Neural cell (in vitro differentiated cells): Measurements from ENCODE around the gene TPSD1. TPM values are rescaled to one million over a fixed set of nuclear protein-coding genes. Genes with fewer than 3 reads are reported as not detected.

Source experiments
- H2AFZ ChIP-seq: fragments of 200-600, 300-800 bp; sonication (generic), shearing (Covaris generic); 2 replicates; pipeline ENCODE4 v1.6.0; 2014; ENCODE audit warnings: low read depth, mild to moderate bottlenecking, antibody characterized with exemption, low read length, moderate library complexity
- H3F3A ChIP-seq: fragments of 200-600 bp; shearing (Covaris generic); 2 replicates; pipeline ENCODE4 v1.6.1; 2016; ENCODE audit warnings: mild to moderate bottlenecking, moderate library complexity, mixed read lengths, antibody characterized with exemption, low read length; ENCODE audit not compliant: insufficient read depth, poor library complexity, severe bottlenecking
- H3K27ac ChIP-seq: fragments of 200-600, 300-800 bp; sonication (generic), shearing (Covaris generic); 2 replicates; pipeline ENCODE4 v1.5.1; 2014; ENCODE audit warnings: mild to moderate bottlenecking, low read length, moderate library complexity
- H3K27me3 ChIP-seq: fragments of 300-800, 200-600 bp; sonication (generic), shearing (Covaris generic); 2 replicates; pipeline ENCODE4 v1.6.0; 2014; ENCODE audit warnings: mild to moderate bottlenecking, low read depth, low read length, moderate library complexity; ENCODE audit not compliant: insufficient read depth
- H3K36me3 ChIP-seq: fragments of 300-800, 200-600 bp; sonication (generic), shearing (Covaris generic); 2 replicates; pipeline ENCODE4 v1.5.1; 2014; ENCODE audit warnings: mild to moderate bottlenecking, antibody characterized with exemption, low read length, moderate library complexity; ENCODE audit not compliant: insufficient read depth
- H3K4me2 ChIP-seq: fragments of 300-800, 200-600 bp; sonication (generic), shearing (Covaris generic); 2 replicates; pipeline ENCODE4 v1.6.0; 2014; ENCODE audit warnings: mild to moderate bottlenecking, low read length
- H3K4me3 ChIP-seq: fragments of 300-800, 200-600 bp; sonication (generic), shearing (Covaris generic); 2 replicates; pipeline ENCODE4 v1.5.1; 2014; ENCODE audit warnings: mild to moderate bottlenecking, low read length, moderate library complexity
- H3K79me2 ChIP-seq: fragments of 200-600 bp; shearing (Covaris generic); replicated peaks from 2 replicates; pipeline ENCODE4 v1.6.0; 2014; ENCODE audit warnings: mild to moderate bottlenecking, low read length, moderate library complexity; ENCODE audit not compliant: insufficient read depth
- H3K9ac ChIP-seq: fragments of 300-800, 200-600 bp; sonication (generic), shearing (Covaris generic); 2 replicates; pipeline ENCODE4 v1.6.1; 2016; ENCODE audit warnings: mild to moderate bottlenecking, low read length, mixed read lengths
- H3K9me2 ChIP-seq: fragments of 200-600 bp; shearing (Covaris generic); 2 replicates; pipeline ENCODE4 v1.6.1; 2016; ENCODE audit warnings: mild to moderate bottlenecking, low read length, mixed read lengths; ENCODE audit not compliant: insufficient read depth
- H3K9me3 ChIP-seq: fragments of 200-600, 300-800 bp; sonication (generic), shearing (Covaris generic); 2 replicates; pipeline ENCODE4 v1.6.1; 2016; ENCODE audit warnings: mild to moderate bottlenecking, mixed run types, low read length, moderate library complexity, mixed read lengths
- H4K20me1 ChIP-seq: fragments of 200-600 bp; shearing (Covaris generic); 2 replicates; pipeline ENCODE4 v1.6.1; 2016; ENCODE audit warnings: mild to moderate bottlenecking, mixed run types; ENCODE audit not compliant: insufficient read depth
- CTCF ChIP-seq: fragments of 450-650 bp; IDR thresholded peaks from 2 replicates; pipeline ENCODE4 v1.5.1; 2014; ENCODE audit warnings: antibody characterized with exemption, mild to moderate bottlenecking, moderate library complexity; ENCODE audit not compliant: poor library complexity, severe bottlenecking
- EP300 ChIP-seq: fragments of 450-650 bp; conservative IDR thresholded peaks from 2 replicates; pipeline ENCODE4 v1.6.1; 2014; ENCODE audit warnings: antibody characterized with exemption, mild to moderate bottlenecking, moderate library complexity; ENCODE audit not compliant: poor library complexity, severe bottlenecking
- EZH2 ChIP-seq: fragments of 200-600, 300-800 bp; shearing (Covaris generic), sonication (generic); IDR thresholded peaks from 2 replicates; pipeline ENCODE4 v1.6.1; 2014; ENCODE audit warnings: antibody characterized with exemption, low read length, borderline replicate concordance, mild to moderate bottlenecking; ENCODE audit not compliant: insufficient read depth, poor library complexity, severe bottlenecking
- MXI1 ChIP-seq: fragments of 450-650 bp; conservative IDR thresholded peaks from 2 replicates; pipeline ENCODE4 v1.6.1; 2014; ENCODE audit warnings: antibody characterized with exemption, mild to moderate bottlenecking; ENCODE audit not compliant: poor library complexity, severe bottlenecking
- POLR2AphosphoS5 ChIP-seq: IDR thresholded peaks from 2 replicates; pipeline ENCODE4 v1.6.1; 2012
- RAD21 ChIP-seq: fragments of 450-650 bp; conservative IDR thresholded peaks from 2 replicates; pipeline ENCODE4 v1.6.1; 2014; ENCODE audit warnings: antibody characterized with exemption, mild to moderate bottlenecking, moderate library complexity
- REST ChIP-seq: IDR thresholded peaks from 2 replicates; pipeline ENCODE4 v1.6.1; 2012; ENCODE audit warnings: borderline replicate concordance
- SMC3 ChIP-seq: fragments of 450-650 bp; conservative IDR thresholded peaks from 2 replicates; pipeline ENCODE4 v1.6.1; 2014; ENCODE audit warnings: antibody characterized with exemption, mild to moderate bottlenecking, moderate library complexity; ENCODE audit not compliant: poor library complexity
- TAF1 ChIP-seq: IDR thresholded peaks from 2 replicates; pipeline ENCODE4 v1.6.1; 2012; ENCODE audit warnings: low read depth
- polyA plus RNA-seq: library from polyadenylated mRNA; depleted of rRNA; stranded (reverse); fragments of >200 nt; gene quantifications from 2 replicates; pipeline ENCODE4 v1.2.3, GENCODE V29; 2014

TPSD1 gene
- polyA plus RNA-seq, 1 donor from 2014 or later: not detected

- H3K27me3 ChIP-seq: no peaks in the 10 kb centered on the region
- H3K79me2 ChIP-seq: no peaks in the 10 kb centered on the region
- H3K36me3 ChIP-seq: no peaks in the 10 kb centered on the region
- no peak overlapping the region for H3K27ac ChIP-seq
- no peak for TF ChIP-seq TAF1
- no peak for TF ChIP-seq POLR2AphosphoS5
- no peak for TF ChIP-seq CTCF
- no peak for TF ChIP-seq EP300
- TF ChIP-seq RAD21: no peak
- TF ChIP-seq REST: no peak
- TF ChIP-seq MXI1: no peak
- TF ChIP-seq SMC3: no peak
- no peak for TF ChIP-seq EZH2
- no peaks in the 10 kb centered on the region for H3K9me2 ChIP-seq
- H3K9ac ChIP-seq: no peak overlapping the region
- H3K4me3 ChIP-seq: no peak overlapping the region
- no peak overlapping the region for H3K4me2 ChIP-seq
- no peak overlapping the region for H2AFZ ChIP-seq
- H3F3A ChIP-seq: no peaks in the 10 kb centered on the region
- H3K9me3 ChIP-seq: no peaks in the 10 kb centered on the region
- no peaks in the 10 kb centered on the region for H4K20me1 ChIP-seq
These were observed 28.2 kb downstream of the TPSD1 start for GRCh38 chr16:1283996-1284616.

GRCh38 chr16:1285669-1286512, 30.0 kb downstream of the TPSD1 start:
- H4K20me1 ChIP-seq: no peaks in the 10 kb centered on the region
- TF ChIP-seq TAF1 (no peak), RAD21 (no peak), CTCF (no peak), REST (no peak), POLR2AphosphoS5 (no peak), EP300 (no peak), EZH2 (no peak), MXI1 (no peak), SMC3 (no peak)
- H3F3A ChIP-seq: no peaks in the 10 kb centered on the region
- no peaks in the 10 kb centered on the region for H3K27me3 ChIP-seq
- H3K4me3 ChIP-seq: no peak overlapping the region
- H3K79me2 ChIP-seq: no peaks in the 10 kb centered on the region
- H3K9me2 ChIP-seq: no peaks in the 10 kb centered on the region
- no peaks in the 10 kb centered on the region for H3K36me3 ChIP-seq
- no peak overlapping the region for H3K27ac ChIP-seq
- H3K4me2 ChIP-seq: no peak overlapping the region
- H3K9ac ChIP-seq: no peak overlapping the region
- no peaks in the 10 kb centered on the region for H3K9me3 ChIP-seq
- no peak overlapping the region for H2AFZ ChIP-seq
